ENCODE data around the gene BRSK1.

DNA sequence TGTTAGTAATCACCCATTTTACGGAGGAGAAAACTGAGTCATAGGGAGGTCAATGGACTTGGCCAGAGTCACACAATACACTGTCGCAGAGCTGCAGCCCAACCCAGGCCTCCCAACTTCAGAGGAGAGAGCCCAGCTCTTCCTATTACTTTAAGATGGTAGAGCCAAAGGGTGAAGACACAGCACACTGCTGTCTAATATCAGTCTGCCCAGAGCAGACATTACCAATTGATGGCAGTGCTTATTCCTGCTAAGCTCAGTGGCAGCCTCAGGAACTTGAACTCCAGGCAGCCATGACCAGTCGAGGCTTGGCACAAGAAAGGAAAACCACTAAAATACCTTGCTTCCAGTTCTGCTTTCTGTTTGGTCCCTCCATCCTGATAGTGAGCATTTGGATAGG lies 22.9 kb downstream of the BRSK1 start:
- no peak for TF ChIP-seq CHD2 (IDR thresholded peaks at IDR 0.05; ENCODE audit: low read length, partially characterized antibody)
- TF ChIP-seq, protein P1, sequence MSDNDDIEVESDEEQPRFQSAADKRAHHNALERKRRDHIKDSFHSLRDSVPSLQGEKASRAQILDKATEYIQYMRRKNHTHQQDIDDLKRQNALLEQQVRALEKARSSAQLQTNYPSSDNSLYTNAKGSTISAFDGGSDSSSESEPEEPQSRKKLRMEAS (IDR thresholded peaks at IDR 0.05) = no peak

Measured in A549 (cell line).